Measurements from ENCODE around the gene UGGT1.

DNA sequence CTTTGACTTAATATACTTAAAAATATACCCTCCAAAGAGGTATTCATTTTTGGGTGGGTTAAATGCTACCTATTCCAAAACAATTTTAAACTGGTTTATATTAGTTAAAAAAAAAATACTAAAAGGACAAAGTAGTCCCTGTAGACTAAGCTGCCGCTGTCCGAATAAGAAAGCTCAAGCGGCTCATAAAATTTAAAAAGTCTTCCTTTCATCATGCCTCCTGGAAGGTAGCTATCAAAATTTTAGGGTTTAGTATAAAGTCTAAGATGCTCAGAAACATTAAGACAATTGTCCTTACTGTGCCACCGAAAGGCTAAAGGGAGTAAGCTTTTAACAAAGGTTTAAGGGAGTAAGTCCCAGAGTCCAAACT lies 440 bp upstream of the UGGT1 start:
- TF ChIP-seq, protein P1, sequence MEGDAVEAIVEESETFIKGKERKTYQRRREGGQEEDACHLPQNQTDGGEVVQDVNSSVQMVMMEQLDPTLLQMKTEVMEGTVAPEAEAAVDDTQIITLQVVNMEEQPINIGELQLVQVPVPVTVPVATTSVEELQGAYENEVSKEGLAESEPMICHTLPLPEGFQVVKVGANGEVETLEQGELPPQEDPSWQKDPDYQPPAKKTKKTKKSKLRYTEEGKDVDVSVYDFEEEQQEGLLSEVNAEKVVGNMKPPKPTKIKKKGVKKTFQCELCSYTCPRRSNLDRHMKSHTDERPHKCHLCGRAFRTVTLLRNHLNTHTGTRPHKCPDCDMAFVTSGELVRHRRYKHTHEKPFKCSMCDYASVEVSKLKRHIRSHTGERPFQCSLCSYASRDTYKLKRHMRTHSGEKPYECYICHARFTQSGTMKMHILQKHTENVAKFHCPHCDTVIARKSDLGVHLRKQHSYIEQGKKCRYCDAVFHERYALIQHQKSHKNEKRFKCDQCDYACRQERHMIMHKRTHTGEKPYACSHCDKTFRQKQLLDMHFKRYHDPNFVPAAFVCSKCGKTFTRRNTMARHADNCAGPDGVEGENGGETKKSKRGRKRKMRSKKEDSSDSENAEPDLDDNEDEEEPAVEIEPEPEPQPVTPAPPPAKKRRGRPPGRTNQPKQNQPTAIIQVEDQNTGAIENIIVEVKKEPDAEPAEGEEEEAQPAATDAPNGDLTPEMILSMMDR (IDR thresholded peaks at IDR 0.05 in 2 of 3, conservative IDR thresholded peaks at IDR 0.05 in 1 of 3; ENCODE audit: borderline replicate concordance in 1 of 3, insufficient read depth in 1 of 3, low read depth in 2 of 3, low read length in 2 of 3): no peak
- TF ChIP-seq POLR2A (IDR thresholded peaks at IDR 0.05; ENCODE audit: borderline replicate concordance, extremely low read depth, insufficient read depth, insufficient read length): no peak
- TF ChIP-seq, protein P2, sequence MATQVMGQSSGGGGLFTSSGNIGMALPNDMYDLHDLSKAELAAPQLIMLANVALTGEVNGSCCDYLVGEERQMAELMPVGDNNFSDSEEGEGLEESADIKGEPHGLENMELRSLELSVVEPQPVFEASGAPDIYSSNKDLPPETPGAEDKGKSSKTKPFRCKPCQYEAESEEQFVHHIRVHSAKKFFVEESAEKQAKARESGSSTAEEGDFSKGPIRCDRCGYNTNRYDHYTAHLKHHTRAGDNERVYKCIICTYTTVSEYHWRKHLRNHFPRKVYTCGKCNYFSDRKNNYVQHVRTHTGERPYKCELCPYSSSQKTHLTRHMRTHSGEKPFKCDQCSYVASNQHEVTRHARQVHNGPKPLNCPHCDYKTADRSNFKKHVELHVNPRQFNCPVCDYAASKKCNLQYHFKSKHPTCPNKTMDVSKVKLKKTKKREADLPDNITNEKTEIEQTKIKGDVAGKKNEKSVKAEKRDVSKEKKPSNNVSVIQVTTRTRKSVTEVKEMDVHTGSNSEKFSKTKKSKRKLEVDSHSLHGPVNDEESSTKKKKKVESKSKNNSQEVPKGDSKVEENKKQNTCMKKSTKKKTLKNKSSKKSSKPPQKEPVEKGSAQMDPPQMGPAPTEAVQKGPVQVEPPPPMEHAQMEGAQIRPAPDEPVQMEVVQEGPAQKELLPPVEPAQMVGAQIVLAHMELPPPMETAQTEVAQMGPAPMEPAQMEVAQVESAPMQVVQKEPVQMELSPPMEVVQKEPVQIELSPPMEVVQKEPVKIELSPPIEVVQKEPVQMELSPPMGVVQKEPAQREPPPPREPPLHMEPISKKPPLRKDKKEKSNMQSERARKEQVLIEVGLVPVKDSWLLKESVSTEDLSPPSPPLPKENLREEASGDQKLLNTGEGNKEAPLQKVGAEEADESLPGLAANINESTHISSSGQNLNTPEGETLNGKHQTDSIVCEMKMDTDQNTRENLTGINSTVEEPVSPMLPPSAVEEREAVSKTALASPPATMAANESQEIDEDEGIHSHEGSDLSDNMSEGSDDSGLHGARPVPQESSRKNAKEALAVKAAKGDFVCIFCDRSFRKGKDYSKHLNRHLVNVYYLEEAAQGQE (IDR thresholded peaks at IDR 0.05; ENCODE audit: low read depth): no peak
- TF ChIP-seq CEBPB (IDR thresholded peaks at IDR 0.05; ENCODE audit: low read depth): no peak

All from HCT116 (cell line).